IMR-90 (cell line): Measurements from ENCODE around the gene TRHDE. TPM values are rescaled to one million over a fixed set of nuclear protein-coding genes. Genes with fewer than 3 reads are reported as not detected.

Experiments
- ATAC-seq: fragments of 200-7000 bp; cut with Tn5 transposase; 2 replicates; pipeline ENCODE4 v1.9.1; 2020; ENCODE audit warnings: low read depth, mild to moderate bottlenecking, moderate library complexity
- BruUV-seq: library from RNA; stranded (reverse); fragments of 400-500 nt; replicated peaks from 2 replicates; lab custom pipeline; 2021; lab: Mats Ljungman, UMichigan
- CTCF ChIA-PET: fragments of 300-600 bp; formaldehyde crosslinking; extraction: SDS; loops from one replicate; lab custom pipeline; 2021; ENCODE audit warnings: antibody characterized with exemption; lab: Yijun Ruan, JAX
- POLR2A ChIA-PET: fragments of 300-600 bp; sonication (Branson Sonifier 250); formaldehyde crosslinking; loops from one replicate; lab custom pipeline; 2022; ENCODE audit warnings: antibody characterized with exemption; ENCODE audit not compliant: unreplicated experiment; lab: Charles Lee
- DNase-seq: peaks from one replicate; pipeline ENCODE4 v3.0.0; 2013
- H2AFZ ChIP-seq: replicated peaks from 2 replicates; pipeline ENCODE3; 2013; ENCODE audit warnings: low read length, mild to moderate bottlenecking; ENCODE audit not compliant: poor library complexity
- H2AK5ac ChIP-seq: 2 replicates; pipeline ENCODE4 v1.6.1; 2013; ENCODE audit warnings: low read depth, low read length, inconsistent platforms
- H2AK9ac ChIP-seq: replicated peaks from 2 replicates; pipeline ENCODE3; 2013; ENCODE audit warnings: mild to moderate bottlenecking, low read depth, low read length, moderate library complexity; ENCODE audit not compliant: poor library complexity
- H2BK120ac ChIP-seq: 2 replicates; pipeline ENCODE4 v1.6.1; 2013; ENCODE audit warnings: low read depth, low read length, inconsistent platforms
- H2BK15ac ChIP-seq: 3 replicates; pipeline ENCODE4 v1.6.1; 2013; ENCODE audit warnings: low read depth, low read length, inconsistent platforms
- H2BK20ac ChIP-seq: 2 replicates; pipeline ENCODE4 v1.6.1; 2013; ENCODE audit warnings: low read depth, mild to moderate bottlenecking, inconsistent platforms, low read length, moderate library complexity
- H2BK5ac ChIP-seq: 2 replicates; pipeline ENCODE4 v1.6.1; 2013; ENCODE audit warnings: mild to moderate bottlenecking, low read depth, low read length, inconsistent platforms; ENCODE audit not compliant: poor library complexity, severe bottlenecking
- H3K14ac ChIP-seq: replicated peaks from 2 replicates; pipeline ENCODE4 v1.6.1; 2013; ENCODE audit warnings: low read depth, low read length, inconsistent platforms
- H3K18ac ChIP-seq: 2 replicates; pipeline ENCODE4 v1.6.1; 2013; ENCODE audit warnings: low read depth, low read length, control low read depth
- H3K23ac ChIP-seq: 2 replicates; pipeline ENCODE4 v1.6.1; 2013; ENCODE audit warnings: low read depth, low read length, inconsistent platforms
- H3K27ac ChIP-seq: 2 replicates; pipeline ENCODE4 v1.5.1; 2013; ENCODE audit warnings: mild to moderate bottlenecking, control low read depth, low read length; ENCODE audit not compliant: insufficient read depth
- H3K27me3 ChIP-seq: 2 replicates; pipeline ENCODE4 v1.6.1; 2013; ENCODE audit warnings: low read length; ENCODE audit not compliant: control insufficient read depth, insufficient read depth
- H3K36me3 ChIP-seq: 2 replicates; pipeline ENCODE4 v1.6.1; 2013; ENCODE audit warnings: low read length, mixed read lengths; ENCODE audit not compliant: control insufficient read depth, insufficient read depth
- H3K4ac ChIP-seq: 2 replicates; pipeline ENCODE4 v1.6.1; 2013; ENCODE audit warnings: low read depth, low read length, inconsistent platforms
- H3K4me1 ChIP-seq: 2 replicates; pipeline ENCODE4 v1.6.1; 2013; ENCODE audit warnings: low read length, mixed read lengths; ENCODE audit not compliant: control insufficient read depth, insufficient read depth
- H3K4me2 ChIP-seq: 2 replicates; pipeline ENCODE4 v1.6.1; 2013; ENCODE audit warnings: low read depth, mild to moderate bottlenecking, control low read depth, low read length, moderate library complexity
- H3K4me3 ChIP-seq: 2 replicates; pipeline ENCODE4 v1.5.1; 2013; ENCODE audit warnings: low read depth, mild to moderate bottlenecking, control low read depth, low read length, moderate library complexity; ENCODE audit not compliant: insufficient read depth
- H3K56ac ChIP-seq: 2 replicates; pipeline ENCODE4 v1.6.1; 2013; ENCODE audit warnings: low read length, inconsistent platforms; ENCODE audit not compliant: insufficient read depth; ENCODE audit errors: extremely low read depth
- H3K79me1 ChIP-seq, 2 experiments: 2 replicates each; pipeline ENCODE4 v1.6.1; 2013; ENCODE audit warnings: low read length in 2 of 2, inconsistent platforms in 1 of 2, low read depth in 1 of 2
- H3K9ac ChIP-seq: 2 replicates; pipeline ENCODE4 v1.6.1; 2013; ENCODE audit warnings: low read depth, low read length, control low read depth
- H3K9me1 ChIP-seq: 2 replicates; pipeline ENCODE4 v1.6.1; 2013; ENCODE audit warnings: low read length, inconsistent platforms; ENCODE audit not compliant: insufficient read depth
- H3K9me3 ChIP-seq: 2 replicates; pipeline ENCODE4 v1.6.1; 2013; ENCODE audit warnings: low read length; ENCODE audit not compliant: control insufficient read depth, insufficient read depth
- H4K20me1 ChIP-seq: 2 replicates; pipeline ENCODE4 v1.6.1; 2013; ENCODE audit warnings: low read length, inconsistent platforms; ENCODE audit not compliant: insufficient read depth
- H4K5ac ChIP-seq: 2 replicates; pipeline ENCODE4 v1.6.1; 2013; ENCODE audit warnings: mild to moderate bottlenecking, low read depth, low read length, control low read depth
- H4K8ac ChIP-seq, 2 experiments: 2 replicates each; pipeline ENCODE4 v1.6.1; 2013; ENCODE audit warnings: low read depth in 2 of 2, low read length in 2 of 2, control low read depth in 1 of 2, inconsistent platforms in 1 of 2
- H4K91ac ChIP-seq: 2 replicates; pipeline ENCODE4 v1.6.1; 2013; ENCODE audit warnings: low read depth, low read length, inconsistent platforms; ENCODE audit not compliant: insufficient read depth
- CEBPB ChIP-seq: IDR thresholded peaks from 2 replicates; pipeline ENCODE4 v1.6.1; 2012; ENCODE audit warnings: low read depth, low read length, improper control_type of control experiment
- POLR2A ChIP-seq: IDR thresholded peaks from 2 replicates; pipeline ENCODE4 v1.6.1; 2012; ENCODE audit warnings: mild to moderate bottlenecking, low read depth, low read length
- WGBS, 2 experiments: methylation state at CpG; one replicate each; pipeline versions ENCODE4 v1.1.5 to v1.1.7; 2013; ENCODE audit warnings: missing lambda C conversion rate in 2 of 2; ENCODE audit not compliant: insufficient read length in 1 of 2; ENCODE audit errors: extremely low coverage in 2 of 2; 5-methylcytosine and 5-hydroxymethylcytosine counted together
- dilution Hi-C: fragments of 300-500 bp; cut with HindIII; formaldehyde crosslinking; loops from one replicate; pipeline ENCODE4 v1.14.3; 2018; ENCODE audit warnings: low sequenced_read_pairs; ENCODE audit not compliant: unreplicated experiment
- in situ Hi-C: fragments of 300-500 bp; cut with MboI; formaldehyde crosslinking; loops from 3 replicates; pipeline ENCODE4 v1.14.3; 2019; ENCODE audit warnings: low sequenced_read_pairs, inconsistent platforms, mixed read lengths
- intact Hi-C: fragments of 100-400 bp; cut with micrococcal nuclease; formaldehyde crosslinking; loops from 2 replicates; pipeline ENCODE4 v1.10.0; 2022
- polyA plus RNA-seq, 3 experiments: library from polyadenylated mRNA; depleted of rRNA; stranded (reverse); fragments of >200 nt; gene quantifications; 2 replicates each; pipeline ENCODE4 v1.2.3, GENCODE V29; 2012; ENCODE audit warnings: low replicate concordance in 1 of 3
- total RNA-seq: library from RNA; depleted of rRNA; stranded (reverse); fragments of >200 nt; gene quantifications from 2 replicates; pipeline ENCODE4 v1.2.3, GENCODE V29; 2012

The TRHDE gene
- total and polyA plus RNA-seq, 2 of the 4 experiments (the other 2 are of a cell fraction) = 33.7 to 65.1 TPM

DNA sequence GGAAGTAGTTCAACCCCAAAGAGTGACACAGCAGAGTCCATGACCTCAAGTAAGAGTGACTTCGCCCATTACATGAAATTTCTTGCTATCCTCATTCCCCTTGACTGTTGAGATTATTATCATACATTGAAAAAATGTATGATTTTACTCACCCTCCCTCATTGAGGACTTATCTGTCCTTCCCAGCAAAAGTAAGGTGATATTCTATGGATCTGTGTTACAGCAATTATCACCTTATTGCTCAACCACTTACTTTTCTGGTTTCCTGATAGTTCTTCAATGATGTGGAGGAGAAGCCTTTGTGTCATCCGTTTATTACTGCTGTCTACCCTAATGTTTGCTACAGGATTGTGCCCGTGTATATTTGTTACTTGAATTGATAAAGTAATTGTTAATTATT lies 306.2 kb downstream of the TRHDE start:
- in situ Hi-C loops (no loop called here), dilution Hi-C loops (no loop called here), intact Hi-C loops (no loop called here)
- no peak overlapping the region for H2BK120ac ChIP-seq
- H3K4me2 ChIP-seq = no peak overlapping the region
- no peaks in the 10 kb centered on the region for H4K20me1 ChIP-seq
- ChIA-PET CTCF (no interaction called here), POLR2A (no interaction called here)
- no peak overlapping the region for H4K5ac ChIP-seq
- BruUV-seq = no TSS peak
- H3K9ac ChIP-seq = no peak overlapping the region
- H2AK5ac ChIP-seq = no peak overlapping the region
- no peaks in the 10 kb centered on the region for H3K27me3 ChIP-seq
- H3K14ac ChIP-seq = no peak overlapping the region
- H2AFZ ChIP-seq = no peak overlapping the region
- ATAC-seq (no peak), DNase-seq (no peak)
- no peaks in the 10 kb centered on the region; a peak in 1 of 4 replicates for H3K79me1 ChIP-seq
- peaks cover 1% of the 10 kb centered on the region; the same call in 1 of the 2 replicates for H3K36me3 ChIP-seq
- H3K9me3 ChIP-seq = no peaks in the 10 kb centered on the region
- no peak overlapping the region for H4K91ac ChIP-seq
- WGBS, 2 experiments = no CpG with 5 or more reads among the region's 3 CpGs
- no peak overlapping the region for H3K27ac ChIP-seq
- H4K8ac ChIP-seq = no peak overlapping the region
- H3K23ac ChIP-seq = no peak overlapping the region
- H3K4me1 ChIP-seq = no peaks in the 10 kb centered on the region
- no peak overlapping the region for H3K4ac ChIP-seq
- H2AK9ac ChIP-seq = no peak overlapping the region
- H3K18ac ChIP-seq = no peak overlapping the region
- no peak for TF ChIP-seq POLR2A
- peak; percentile 30; the same call in 1 of the 2 replicates for TF ChIP-seq CEBPB
- no peak overlapping the region for H2BK15ac ChIP-seq
- H3K4me3 ChIP-seq = no peak overlapping the region
- H3K9me1 ChIP-seq = no peaks in the 10 kb centered on the region
- H2BK20ac ChIP-seq = no peak overlapping the region
- no peak overlapping the region for H2BK5ac ChIP-seq
- H3K56ac ChIP-seq = no peak overlapping the region
